Thymus (tissue), 11 donors: ENCODE results near the gene ATP13A4. TPM values are rescaled to one million over a fixed set of nuclear protein-coding genes. Genes with fewer than 3 reads are reported as not detected.

Experiments used
- DNase-seq, 9 donors: peaks; one replicate each; pipeline ENCODE4 v3.0.0-alpha.2; 2013; ENCODE audit warnings: low spot score in 9 of 9, low read depth in 6 of 9, missing footprints in 1 of 9
- H3K27ac ChIP-seq, 2 donors: one replicate each; pipeline ENCODE4 v1.5.1; 2013; ENCODE audit warnings: control low read depth in 1 of 2, low read depth in 1 of 2, low read length in 1 of 2, mild to moderate bottlenecking in 1 of 2, moderate library complexity in 1 of 2
- H3K27me3 ChIP-seq, 2 donors: one replicate each; pipeline ENCODE4 v1.5.1; 2013; ENCODE audit warnings: low read length in 1 of 2; ENCODE audit not compliant: control insufficient read depth in 2 of 2, insufficient read depth in 1 of 2
- H3K36me3 ChIP-seq, 2 donors: one replicate each; pipeline ENCODE4 v1.5.1; 2013; ENCODE audit warnings: low read length in 1 of 2, mild to moderate bottlenecking in 1 of 2, moderate library complexity in 1 of 2; ENCODE audit not compliant: control insufficient read depth in 2 of 2, insufficient read depth in 2 of 2
- H3K4me1 ChIP-seq, 2 donors: one replicate each; pipeline ENCODE4 v1.5.1; 2013; ENCODE audit warnings: low read length in 2 of 2; ENCODE audit not compliant: control insufficient read depth in 2 of 2, insufficient read depth in 2 of 2
- H3K4me3 ChIP-seq, 2 donors: one replicate each; pipeline ENCODE4 v1.5.1; 2013; ENCODE audit warnings: low read length in 2 of 2, control low read depth in 1 of 2, mild to moderate bottlenecking in 1 of 2
- H3K9me3 ChIP-seq, 2 donors: one replicate each; pipeline ENCODE4 v1.5.1; 2013; ENCODE audit warnings: low read length in 1 of 2, mild to moderate bottlenecking in 1 of 2; ENCODE audit not compliant: control insufficient read depth in 2 of 2, insufficient read depth in 1 of 2
- WGBS: extraction: QIAGEN DNeasy Blood & Tissue Kit; methylation state at CpG from one replicate; pipeline ENCODE4 v1.1.7; 2013; 5-methylcytosine and 5-hydroxymethylcytosine counted together
- polyA plus RNA-seq: library from polyadenylated mRNA; stranded (reverse); fragments of 200-250 nt; gene quantifications from one replicate; pipeline ENCODE4 v1.2.3, GENCODE V29; 2013
- total RNA-seq: library from RNA; stranded (reverse); fragments of 120-200 nt; gene quantifications from one replicate; pipeline ENCODE4 v1.2.4, GENCODE V29; 2013
- donor health status: healthy.

The ATP13A4 gene
- total and polyA plus RNA-seq, 2 donors = 0.80 to 4.3 TPM

GRCh38 chr3:193457526-193457925 is 97.2 kb downstream of the ATP13A4 start:
- Histone ChIP-seq H3K36me3 (no peaks in the 10 kb centered on the region), H3K27ac (no peak overlapping the region), H3K4me3 (no peak overlapping the region), H3K9me3 (no peaks in the 10 kb centered on the region), H3K4me1 (no peaks in the 10 kb centered on the region), H3K27me3 (no peaks in the 10 kb centered on the region)
- WGBS = 90% methylated on average over 4 of the region's 4 CpGs
- DNase-seq = no peak

GRCh38 chr3:193452338-193452737 is 102.4 kb downstream of the ATP13A4 start:
- H3K27ac ChIP-seq = no peak overlapping the region
- no peaks in the 10 kb centered on the region for H3K9me3 ChIP-seq
- no peaks in the 10 kb centered on the region for H3K4me1 ChIP-seq
- H3K27me3 ChIP-seq = no peaks in the 10 kb centered on the region
- no peak for DNase-seq
- no peaks in the 10 kb centered on the region for H3K36me3 ChIP-seq
- H3K4me3 ChIP-seq = no peak overlapping the region

- Histone ChIP-seq H3K4me3 (no peak overlapping the region), H3K27me3 (no peaks in the 10 kb centered on the region), H3K27ac (no peak overlapping the region), H3K4me1 (no peaks in the 10 kb centered on the region), H3K36me3 (no peaks in the 10 kb centered on the region), H3K9me3 (no peaks in the 10 kb centered on the region)
- 98% methylated on average over 4 of the region's 4 CpGs for WGBS
- no peak for DNase-seq
Observed at GRCh38 chr3:193451902-193452301, 102.8 kb downstream of the ATP13A4 start.

- Histone ChIP-seq H3K27me3 (no peaks in the 10 kb centered on the region), H3K4me3 (no peak overlapping the region), H3K9me3 (no peaks in the 10 kb centered on the region), H3K27ac (no peak overlapping the region), H3K36me3 (no peaks in the 10 kb centered on the region), H3K4me1 (no peaks in the 10 kb centered on the region)
- DNase-seq = no peak
- WGBS = 51% methylated on average over 5 of the region's 5 CpGs
Observed at GRCh38 chr3:193446965-193447602, 107.6 kb downstream of the ATP13A4 start.

- Histone ChIP-seq H3K4me1 (no peaks in the 10 kb centered on the region), H3K27me3 (no peaks in the 10 kb centered on the region), H3K9me3 (no peaks in the 10 kb centered on the region), H3K27ac (no peak overlapping the region), H3K36me3 (no peaks in the 10 kb centered on the region), H3K4me3 (no peak overlapping the region)
- DNase-seq = no peak
- 87% methylated on average over 2 of the region's 2 CpGs for WGBS
Observed at GRCh38 chr3:193439423-193439822, 115.3 kb downstream of the ATP13A4 start.

- Histone ChIP-seq H3K36me3 (no peaks in the 10 kb centered on the region), H3K9me3 (no peaks in the 10 kb centered on the region), H3K4me1 (no peaks in the 10 kb centered on the region), H3K27ac (no peak overlapping the region), H3K4me3 (no peak overlapping the region), H3K27me3 (no peaks in the 10 kb centered on the region)
- 98% methylated on average over 4 of the region's 4 CpGs for WGBS
- no peak for DNase-seq
Observed at GRCh38 chr3:193418576-193419373, 135.9 kb downstream of the ATP13A4 start.

- no peaks in the 10 kb centered on the region for H3K36me3 ChIP-seq
- no peaks in the 10 kb centered on the region for H3K9me3 ChIP-seq
- no peaks in the 10 kb centered on the region for H3K27me3 ChIP-seq
- H3K4me1 ChIP-seq = no peaks in the 10 kb centered on the region
- no peak overlapping the region for H3K4me3 ChIP-seq
- no peak for DNase-seq
- WGBS = 96% methylated on average over 2 of the region's 2 CpGs
- no peak overlapping the region for H3K27ac ChIP-seq
Observed at GRCh38 chr3:193416629-193417028, 138.1 kb downstream of the ATP13A4 start.

GRCh38 chr3:193407688-193408087 is 147.0 kb downstream of the ATP13A4 start:
- Histone ChIP-seq H3K27me3 (no peaks in the 10 kb centered on the region), H3K4me3 (no peak overlapping the region), H3K9me3 (no peaks in the 10 kb centered on the region), H3K27ac (no peak overlapping the region), H3K36me3 (no peaks in the 10 kb centered on the region), H3K4me1 (no peaks in the 10 kb centered on the region)
- WGBS = 83% methylated on average over 1 of the region's 1 CpG
- DNase-seq = no peak

- 86% methylated on average over 6 of the region's 6 CpGs for WGBS
- no peaks in the 10 kb centered on the region for H3K27me3 ChIP-seq
- no peaks in the 10 kb centered on the region for H3K36me3 ChIP-seq
- DNase-seq = no peak
- no peak overlapping the region for H3K4me3 ChIP-seq
- H3K9me3 ChIP-seq = no peaks in the 10 kb centered on the region
- no peaks in the 10 kb centered on the region for H3K4me1 ChIP-seq
- no peak overlapping the region for H3K27ac ChIP-seq
Observed at GRCh38 chr3:193407112-193407511, 147.6 kb downstream of the ATP13A4 start.
